Stimulated activated CD4-positive, alpha-beta T cell treated with anti-CD3 and anti-CD28 coated beads, Interleukin-2, amount 100 ng/mL, for 24 hours (primary cell): ENCODE results near the gene UBAP1.
"Not testable (repeated sequence)": the region's sequence is repeated elsewhere in the genome, so short reads cannot be mapped to it uniquely, and the experiment has no call there.

Experiments used
- DNase-seq, 2 donors: peaks; one replicate each; pipeline ENCODE4 v3.0.0-alpha.2; 2020

Gene UBAP1

GRCh38 chr9:34185778-34186551 lies 7.1 kb downstream of the UBAP1 start:
- no peak for DNase-seq

GRCh38 chr9:34187891-34188240 lies 9.0 kb downstream of the UBAP1 start:
- DNase-seq: no peak

- DNase-seq: no peak
These were observed 12.4 kb downstream of the UBAP1 start for GRCh38 chr9:34190996-34191892.

- DNase-seq: no peak
These were observed 16.3 kb downstream of the UBAP1 start for GRCh38 chr9:34195143-34195542.

GRCh38 chr9:34197286-34197685 lies 18.4 kb downstream of the UBAP1 start:
- not testable (repeated sequence) for DNase-seq

GRCh38 chr9:34197756-34198711 lies 19.2 kb downstream of the UBAP1 start:
- no peak for DNase-seq

GRCh38 chr9:34200092-34200491 lies 21.2 kb downstream of the UBAP1 start:
- DNase-seq: no peak

- no peak for DNase-seq
These were observed 24.6 kb downstream of the UBAP1 start for GRCh38 chr9:34203275-34203991.

GRCh38 chr9:34203992-34204635 lies 25.3 kb downstream of the UBAP1 start:
- DNase-seq: no peak

GRCh38 chr9:34205102-34205501 lies 26.3 kb downstream of the UBAP1 start:
- no peak for DNase-seq

GRCh38 chr9:34206561-34206960 lies 27.7 kb downstream of the UBAP1 start:
- no peak for DNase-seq

GRCh38 chr9:34211395-34211794 lies 32.6 kb downstream of the UBAP1 start:
- DNase-seq: no peak

- not testable (repeated sequence) for DNase-seq
These were observed 35.6 kb downstream of the UBAP1 start for GRCh38 chr9:34214354-34215000.

- DNase-seq: no peak
These were observed 37.5 kb downstream of the UBAP1 start for GRCh38 chr9:34216325-34216724.

- not testable (repeated sequence) for DNase-seq
These were observed 38.2 kb downstream of the UBAP1 start for GRCh38 chr9:34217015-34217414.

- DNase-seq: no peak
These were observed 39.6 kb downstream of the UBAP1 start for GRCh38 chr9:34218446-34218845.

- DNase-seq: no peak
These were observed 40.6 kb downstream of the UBAP1 start for GRCh38 chr9:34219421-34219820.

- no peak for DNase-seq
These were observed 41.4 kb downstream of the UBAP1 start for GRCh38 chr9:34220218-34220617.

- no peak for DNase-seq
These were observed 45.5 kb downstream of the UBAP1 start for GRCh38 chr9:34224349-34224748.

GRCh38 chr9:34226144-34226760 lies 47.4 kb downstream of the UBAP1 start:
- DNase-seq: not testable (repeated sequence)

- DNase-seq: no peak
These were observed 48.6 kb downstream of the UBAP1 start for GRCh38 chr9:34227445-34227844.
